SHP77 treated with DMSO at 0.1 percent for 48 hours (cell line): ENCODE results near the gene SND1.

Experiments used
- DNase-seq: peaks from one replicate; lab custom pipeline; 2025; lab: John Stamatoyannopoulos, UW

SND1 gene

GRCh38 chr7:127651556-127652332 lies at the start of gene SND1:
SND1 (plus strand) TSS chr7:127652194; CDS start chr7:127652374, 180 bp downstream.
- DNase-seq, result peak; percentile 99

GRCh38 chr7:127608446-127608845 lies 43.5 kb upstream of the SND1 start:
- no peak for DNase-seq

GRCh38 chr7:127609297-127609696 lies 42.7 kb upstream of the SND1 start:
- no peak for DNase-seq

- DNase-seq, result no peak
Observed at GRCh38 chr7:127612263-127612662, 39.7 kb upstream of the SND1 start.

GRCh38 chr7:127616724-127617123 lies 35.3 kb upstream of the SND1 start:
- DNase-seq, result no peak

- no peak for DNase-seq
Observed at GRCh38 chr7:127618042-127618441, 34.0 kb upstream of the SND1 start, which contains the start of gene PAX4. PAX4 (minus strand) TSS chr7:127618142; CDS start chr7:127615928, 2,214 bp downstream.

GRCh38 chr7:127618775-127619174 lies 33.2 kb upstream of the SND1 start:
- no peak for DNase-seq

- no peak for DNase-seq
Observed at GRCh38 chr7:127619681-127620405, 32.2 kb upstream of the SND1 start.

- no peak for DNase-seq
Observed at GRCh38 chr7:127620406-127621233, 31.4 kb upstream of the SND1 start.

- no peak for DNase-seq
Observed at GRCh38 chr7:127625331-127625730, 26.7 kb upstream of the SND1 start.

GRCh38 chr7:127628445-127628844 lies 23.5 kb upstream of the SND1 start:
- no peak for DNase-seq

- no peak for DNase-seq
Observed at GRCh38 chr7:127629268-127629854, 22.6 kb upstream of the SND1 start.

GRCh38 chr7:127632276-127632910 lies 19.6 kb upstream of the SND1 start:
- DNase-seq, result no peak

GRCh38 chr7:127635659-127636285 lies 16.2 kb upstream of the SND1 start:
- DNase-seq, result no peak

GRCh38 chr7:127638197-127638596 lies 13.8 kb upstream of the SND1 start:
- no peak for DNase-seq

- DNase-seq, result no peak
Observed at GRCh38 chr7:127644484-127644883, 7.5 kb upstream of the SND1 start.

GRCh38 chr7:127647636-127648035 lies 4.4 kb upstream of the SND1 start:
- DNase-seq, result no peak

- no peak for DNase-seq
Observed at GRCh38 chr7:127648986-127649385, 3.0 kb upstream of the SND1 start.

GRCh38 chr7:127650847-127651555 lies 993 bp upstream of the SND1 start:
- DNase-seq, result peak; percentile 12
